Gastroesophageal sphincter (tissue), 4 donors: ENCODE measurements around the gene PLCH1. TPM values are rescaled to one million over a fixed set of nuclear protein-coding genes. Genes with fewer than 3 reads are reported as not detected.

ENCODE experiments used
- ATAC-seq: fragments of 150-250 bp; one replicate; pipeline ENCODE4 v1.9.1; 2016; ENCODE audit warnings: mild to moderate bottlenecking, moderate library complexity
- H3K27ac ChIP-seq, 4 donors: fragments of 200-600 bp; sonication (generic) in 3 of 4; 1 replicate in 3 of 4; 2 replicates in 1 of 4; pipeline ENCODE4 v1.5.1; 2016 to 2019
- H3K27me3 ChIP-seq: fragments of 200-600 bp; sonication (generic); one replicate; pipeline ENCODE4 v1.5.1; 2019
- H3K36me3 ChIP-seq, 2 donors: fragments of 200-600 bp; sonication (generic); one replicate each; pipeline ENCODE4 v1.5.1; 2019; ENCODE audit warnings: control low read depth in 1 of 2
- H3K4me1 ChIP-seq, 3 donors: fragments of 200-600 bp; sonication (generic); 1 replicate in 2 of 3; 2 replicates in 1 of 3; pipeline ENCODE4 v1.5.1; 2016 to 2019; ENCODE audit warnings: control low read depth in 2 of 3
- H3K4me3 ChIP-seq, 2 donors: fragments of 200-600 bp; sonication (generic); one replicate each; pipeline ENCODE4 v1.5.1; 2019; ENCODE audit warnings: mild to moderate bottlenecking in 1 of 2, moderate library complexity in 1 of 2
- H3K9me3 ChIP-seq, 3 donors: fragments of 200-600 bp; sonication (generic); one replicate each; pipeline ENCODE4 v1.5.1; 2017 to 2019; ENCODE audit warnings: control low read depth in 2 of 3
- CTCF ChIP-seq, 4 experiments: fragments of 200-600 bp in 2 of 4; fragments of 450-650 bp in 2 of 4; sonication (generic) in 1 of 4; IDR thresholded peaks; one replicate each; pipeline ENCODE4 v1.5.1; 2017 to 2019; ENCODE audit warnings: antibody characterized with exemption in 4 of 4, mild to moderate bottlenecking in 2 of 4, moderate library complexity in 2 of 4
- EP300 ChIP-seq: sonication (generic); formaldehyde crosslinking; IDR thresholded peaks from one replicate; pipeline ENCODE4 v1.6.1; 2017; ENCODE audit warnings: antibody characterized with exemption, mild to moderate bottlenecking
- POLR2A ChIP-seq, 2 donors: fragments of 450-650 bp; IDR thresholded peaks; one replicate each; pipeline ENCODE4 v1.6.1; 2017; ENCODE audit warnings: antibody characterized with exemption in 2 of 2, mild to moderate bottlenecking in 2 of 2, moderate library complexity in 1 of 2
- POLR2AphosphoS5 ChIP-seq: sonication (generic); formaldehyde crosslinking; IDR thresholded peaks from one replicate; pipeline ENCODE4 v1.6.1; 2017; ENCODE audit warnings: antibody characterized with exemption
- WGBS, 2 donors: methylation state at CpG; one replicate each; pipeline ENCODE4 v1.1.5; 2018; ENCODE audit warnings: low coverage in 1 of 2; 5-methylcytosine and 5-hydroxymethylcytosine counted together
- total RNA-seq, 4 donors: library from RNA; depleted of rRNA; stranded (reverse); fragments of >200 nt; gene quantifications; one replicate each; pipeline ENCODE4 v1.1.0, GENCODE V29; 2016

PLCH1 gene
- total RNA-seq, 4 donors from 2014 or later = 0.16 to 0.40 (median 0.35) TPM

GRCh38 chr3:155785662-155786295, 40.9 kb upstream of the PLCH1 start:
- Histone ChIP-seq H3K4me3 (no peak overlapping the region), H3K27me3 (no peaks in the 10 kb centered on the region), H3K9me3 (peaks cover 0 to 19% (median 0%) of the 10 kb centered on the region in 3 donors), H3K27ac (no peak overlapping the region), H3K4me1 (no peaks in the 10 kb centered on the region), H3K36me3 (peaks cover 0 to 38% of the 10 kb centered on the region in 2 donors)
- ATAC-seq = no peak
- TF ChIP-seq POLR2A (IDR thresholded peaks at IDR 0.05) (no peak), POLR2AphosphoS5 (no peak), EP300 (no peak), CTCF (IDR thresholded peaks at IDR 0.05) (no peak)

- H3K4me1 ChIP-seq = no peaks in the 10 kb centered on the region
- H3K27me3 ChIP-seq = no peaks in the 10 kb centered on the region
- no peak overlapping the region for H3K27ac ChIP-seq
- WGBS, 2 donors = 100% methylated on average over 1 of the region's 1 CpG
- ATAC-seq = no peak
- H3K4me3 ChIP-seq = no peak overlapping the region
- TF ChIP-seq POLR2AphosphoS5 (no peak), EP300 (no peak), POLR2A (IDR thresholded peaks at IDR 0.05) (no peak), CTCF (IDR thresholded peaks at IDR 0.05) (no peak)
- H3K9me3 ChIP-seq = peaks cover 0 to 19% (median 0%) of the 10 kb centered on the region in 3 donors
- H3K36me3 ChIP-seq = peaks cover 0 to 38% of the 10 kb centered on the region in 2 donors
Measured at GRCh38 chr3:155782390-155782953, 37.6 kb upstream of the PLCH1 start.

GRCh38 chr3:155780291-155780690, 35.4 kb upstream of the PLCH1 start:
- no peaks in the 10 kb centered on the region for H3K27me3 ChIP-seq
- H3K9me3 ChIP-seq = peaks cover 0 to 19% (median 0%) of the 10 kb centered on the region in 3 donors
- H3K4me1 ChIP-seq = no peaks in the 10 kb centered on the region
- no peak overlapping the region for H3K27ac ChIP-seq
- no peak overlapping the region for H3K4me3 ChIP-seq
- TF ChIP-seq POLR2AphosphoS5 (no peak), POLR2A (IDR thresholded peaks at IDR 0.05) (no peak), CTCF (IDR thresholded peaks at IDR 0.05) (no peak), EP300 (no peak)
- no peak for ATAC-seq
- peaks cover 0 to 38% of the 10 kb centered on the region in 2 donors for H3K36me3 ChIP-seq

GRCh38 chr3:155778462-155778861, 33.6 kb upstream of the PLCH1 start:
- ATAC-seq = no peak
- Histone ChIP-seq H3K36me3 (peaks cover 0 to 39% of the 10 kb centered on the region in 2 donors), H3K9me3 (peaks cover 0 to 19% (median 0%) of the 10 kb centered on the region in 3 donors), H3K27ac (no peak overlapping the region), H3K27me3 (no peaks in the 10 kb centered on the region), H3K4me3 (no peak overlapping the region), H3K4me1 (peaks cover 0 to 9% (median 2%) of the 10 kb centered on the region in 3 donors)
- TF ChIP-seq POLR2A (IDR thresholded peaks at IDR 0.05) = no peak

- no peaks in the 10 kb centered on the region for H3K27me3 ChIP-seq
- no peak for TF ChIP-seq POLR2A (IDR thresholded peaks at IDR 0.05)
- TF ChIP-seq CTCF (IDR thresholded peaks at IDR 0.05) = no peak
- TF ChIP-seq EP300 = no peak
- no peak for TF ChIP-seq POLR2AphosphoS5
- H3K9me3 ChIP-seq = no peaks in the 10 kb centered on the region
- no peak overlapping the region for H3K4me3 ChIP-seq
- WGBS, 2 donors = 43 to 60% methylated on average over 1 of the region's 1 CpG
- no peak for ATAC-seq
- H3K27ac ChIP-seq = peak overlapping the region in 1 of 4 donors; percentile 1
- peaks cover 0 to 19% of the 10 kb centered on the region in 2 donors for H3K36me3 ChIP-seq
- H3K4me1 ChIP-seq = peaks cover 0 to 24% (median 3%) of the 10 kb centered on the region in 3 donors
Measured at GRCh38 chr3:155772801-155773200, 27.9 kb upstream of the PLCH1 start.
